Ammon's horn (tissue), 1 donor: ENCODE measurements around the gene CDC23.

Experiments used
- DNase-seq: peaks from one replicate; pipeline ENCODE4 v3.0.0-alpha.2; 2016; ENCODE audit warnings: low spot score

Gene CDC23

GRCh38 chr5:138141734-138142133 is 71.4 kb downstream of the CDC23 start:
- DNase-seq, result no peak

- DNase-seq, result no peak
These were observed 72.9 kb downstream of the CDC23 start for GRCh38 chr5:138140268-138140667.

- DNase-seq, result no peak
These were observed 73.4 kb downstream of the CDC23 start for GRCh38 chr5:138139781-138140090.

- peak; percentile 86 for DNase-seq
These were observed 74.0 kb downstream of the CDC23 start, which contains the start of gene NME5 for GRCh38 chr5:138138949-138139780. TSS of gene NME5 (minus strand) at chr5:138139428. CDS start at chr5:138138780, 648 bp downstream.
